DOHH2 (cell line): ENCODE results near the gene ACAA1.

Experiments used
- CTCF ChIP-seq: fragments of 200-600 bp; sonication (generic); IDR thresholded peaks from one replicate; pipeline ENCODE4 v1.5.1; 2014; ENCODE audit warnings: antibody characterized with exemption, mild to moderate bottlenecking, low read depth, low read length; ENCODE audit not compliant: poor library complexity, severe bottlenecking
- EZH2phosphoT487 ChIP-seq: fragments of 200-600 bp; sonication (generic); IDR thresholded peaks from 2 replicates; pipeline ENCODE4 v1.6.1; 2017; ENCODE audit warnings: borderline replicate concordance, mild to moderate bottlenecking, antibody characterized with exemption, low read length, moderate library complexity, mixed read lengths

GRCh38 chr3:38121451-38121831 lies 15.5 kb downstream of the ACAA1 start:
- no peak for TF ChIP-seq EZH2phosphoT487
- no peak for TF ChIP-seq CTCF
